H9 (cell line): Measurements from ENCODE around the gene NECAP2. TPM values are rescaled to one million over a fixed set of nuclear protein-coding genes. Genes with fewer than 3 reads are reported as not detected.

Experiments
- DNase-seq: peaks from one replicate; pipeline ENCODE4 v3.0.0-alpha.2; 2017
- H2AFZ ChIP-seq: one replicate; pipeline ENCODE4 v1.6.1; 2013; ENCODE audit warnings: mild to moderate bottlenecking, low read length, control low read depth, moderate library complexity
- H2AK5ac ChIP-seq: 2 replicates; pipeline ENCODE4 v1.6.1; 2013; ENCODE audit warnings: low read length, control low read depth, mixed read lengths; ENCODE audit not compliant: insufficient read length
- H2BK120ac ChIP-seq: one replicate; pipeline ENCODE4 v1.6.1; 2013; ENCODE audit warnings: low read depth, mild to moderate bottlenecking, low read length, control low read depth, inconsistent platforms; ENCODE audit not compliant: poor library complexity, severe bottlenecking
- H2BK12ac ChIP-seq: 2 replicates; pipeline ENCODE4 v1.6.1; 2013; ENCODE audit warnings: low read length, control low read depth, mixed read lengths, low read depth; ENCODE audit not compliant: insufficient read length
- H2BK15ac ChIP-seq: 2 replicates; pipeline ENCODE4 v1.6.1; 2013; ENCODE audit warnings: low read depth, low read length, control low read depth
- H2BK20ac ChIP-seq: one replicate; pipeline ENCODE4 v1.6.1; 2013; ENCODE audit warnings: low read depth, mild to moderate bottlenecking, low read length, control low read depth, inconsistent platforms; ENCODE audit not compliant: poor library complexity, severe bottlenecking
- H2BK5ac ChIP-seq: 2 replicates; pipeline ENCODE4 v1.6.1; 2013; ENCODE audit warnings: low read length, control low read depth, mixed read lengths; ENCODE audit not compliant: insufficient read length
- H3K14ac ChIP-seq: 2 replicates; pipeline ENCODE4 v1.6.1; 2013; ENCODE audit warnings: low read length, control low read depth; ENCODE audit not compliant: insufficient read depth
- H3K18ac ChIP-seq: 2 replicates; pipeline ENCODE4 v1.6.1; 2013; ENCODE audit warnings: low read depth, mild to moderate bottlenecking, mixed read lengths, low read length, control low read depth; ENCODE audit not compliant: insufficient read length
- H3K23ac ChIP-seq: 2 replicates; pipeline ENCODE4 v1.6.1; 2013; ENCODE audit warnings: low read length, control low read depth, mixed read lengths, low read depth; ENCODE audit not compliant: insufficient read length
- H3K23me2 ChIP-seq: 2 replicates; pipeline ENCODE4 v1.6.1; 2013; ENCODE audit warnings: low read depth, mild to moderate bottlenecking, mixed read lengths, low read length, control low read depth; ENCODE audit not compliant: insufficient read length, poor library complexity, severe bottlenecking
- H3K27ac ChIP-seq: 2 replicates; pipeline ENCODE4 v1.5.1; 2013; ENCODE audit warnings: low read length, control low read depth, mixed read lengths, low read depth; ENCODE audit not compliant: insufficient read length
- H3K27me3 ChIP-seq: 2 replicates; pipeline ENCODE4 v1.6.1; 2013; ENCODE audit warnings: low read length, control low read depth, inconsistent platforms; ENCODE audit not compliant: insufficient read depth
- H3K4ac ChIP-seq: 2 replicates; pipeline ENCODE4 v1.6.1; 2013; ENCODE audit warnings: low read depth, mild to moderate bottlenecking, control low read depth, inconsistent platforms, low read length, moderate library complexity
- H3K4me1 ChIP-seq: 2 replicates; pipeline ENCODE4 v1.6.1; 2013; ENCODE audit warnings: low read length, control low read depth, inconsistent platforms; ENCODE audit not compliant: insufficient read depth
- H3K4me2 ChIP-seq: 2 replicates; pipeline ENCODE4 v1.6.1; 2013; ENCODE audit warnings: low read length, control low read depth, mixed read lengths; ENCODE audit not compliant: insufficient read length, insufficient read depth
- H3K56ac ChIP-seq: 2 replicates; pipeline ENCODE4 v1.6.1; 2013; ENCODE audit warnings: low read depth, mild to moderate bottlenecking, mixed read lengths, low read length, control low read depth; ENCODE audit not compliant: insufficient read length
- H3K79me1 ChIP-seq: 2 replicates; pipeline ENCODE4 v1.6.1; 2013; ENCODE audit warnings: low read depth, mild to moderate bottlenecking, moderate library complexity, low read length, control low read depth, inconsistent platforms; ENCODE audit not compliant: insufficient read depth, poor library complexity, severe bottlenecking
- H3K79me2 ChIP-seq: 2 replicates; pipeline ENCODE4 v1.6.1; 2013; ENCODE audit warnings: low read length, control low read depth, inconsistent platforms; ENCODE audit not compliant: insufficient read depth
- H3K9ac ChIP-seq: 2 replicates; pipeline ENCODE4 v1.6.1; 2013; ENCODE audit warnings: low read length, control low read depth, mixed read lengths; ENCODE audit not compliant: insufficient read length; ENCODE audit errors: extremely low read depth
- H3K9me3 ChIP-seq: one replicate; pipeline ENCODE4 v1.6.1; 2013; ENCODE audit warnings: low read depth, low read length, inconsistent platforms; ENCODE audit not compliant: control insufficient read depth
- H3T11ph ChIP-seq: one replicate; pipeline ENCODE4 v1.6.1; 2013; ENCODE audit warnings: mild to moderate bottlenecking, low read length, control low read depth, inconsistent platforms
- H4K20me1 ChIP-seq: one replicate; pipeline ENCODE4 v1.6.1; 2013; ENCODE audit not compliant: control insufficient read depth, insufficient read length, insufficient read depth
- H4K5ac ChIP-seq: 2 replicates; pipeline ENCODE4 v1.6.1; 2013; ENCODE audit warnings: low read depth, mild to moderate bottlenecking, mixed read lengths, low read length, control low read depth; ENCODE audit not compliant: insufficient read length
- H4K8ac ChIP-seq: replicated peaks from 2 replicates; pipeline ENCODE4 v1.6.1; 2013; ENCODE audit warnings: low read length, control low read depth, mixed read lengths, low read depth; ENCODE audit not compliant: insufficient read length
- H4K91ac ChIP-seq: 2 replicates; pipeline ENCODE4 v1.6.1; 2013; ENCODE audit warnings: low read depth, mild to moderate bottlenecking, moderate library complexity, mixed read lengths, low read length, control low read depth; ENCODE audit not compliant: insufficient read length
- H3K27ac Mint-ChIP-seq, 3 experiments: 2 replicates in 2 of 3; 3 replicates in 1 of 3; pipeline ENCODE4 v1.8.0; 2020 to 2021; ENCODE audit warnings: mixed read lengths in 3 of 3, mild to moderate bottlenecking in 1 of 3, moderate library complexity in 1 of 3
- H3K27me3 Mint-ChIP-seq: 2 replicates; pipeline ENCODE4 v1.8.0; 2021; ENCODE audit warnings: low read depth, mild to moderate bottlenecking, moderate library complexity, mixed read lengths
- H3K36me3 Mint-ChIP-seq, 3 experiments: 2 replicates in 2 of 3; 3 replicates in 1 of 3; pipeline ENCODE4 v1.8.0; 2020 to 2021; ENCODE audit warnings: low read depth in 3 of 3, mixed read lengths in 3 of 3; ENCODE audit not compliant: insufficient read depth in 1 of 3
- H3K4me1 Mint-ChIP-seq, 2 experiments: 2 replicates each; pipeline ENCODE4 v1.8.0; 2020; ENCODE audit warnings: mixed read lengths in 2 of 2
- H3K4me3 Mint-ChIP-seq, 2 experiments: 2 replicates in 1 of 2; 3 replicates in 1 of 2; pipeline ENCODE4 v1.8.0; 2020 to 2021; ENCODE audit warnings: mild to moderate bottlenecking in 2 of 2, mixed read lengths in 2 of 2, moderate library complexity in 1 of 2
- H3K9me3 Mint-ChIP-seq, 2 experiments: 2 replicates in 1 of 2; 3 replicates in 1 of 2; pipeline ENCODE4 v1.8.0; 2020; ENCODE audit warnings: mild to moderate bottlenecking in 2 of 2, mixed read lengths in 2 of 2, moderate library complexity in 1 of 2
- WGBS: extraction: QIAGEN DNeasy Blood & Tissue Kit; methylation state at CpG from one replicate; pipeline ENCODE4 v1.1.7; 2013; ENCODE audit warnings: missing lambda C conversion rate, low lambda C conversion rate, mixed read lengths; ENCODE audit not compliant: insufficient read length; ENCODE audit errors: extremely low coverage; 5-methylcytosine and 5-hydroxymethylcytosine counted together
- total RNA-seq: library from RNA; stranded (reverse); gene quantifications from 2 replicates; pipeline ENCODE4 v1.2.1, GENCODE V29; 2021
- TF ChIP-seq, protein P1 (sequence below): fragments of 200-600 bp; sonication (generic); conservative IDR thresholded peaks from 3 replicates; pipeline ENCODE4 v1.8.0; 2021; ENCODE audit warnings: antibody characterized with exemption, mild to moderate bottlenecking

NECAP2 gene
- total RNA-seq, 1 experiment from 2014 or later = 33.2 TPM

DNA sequence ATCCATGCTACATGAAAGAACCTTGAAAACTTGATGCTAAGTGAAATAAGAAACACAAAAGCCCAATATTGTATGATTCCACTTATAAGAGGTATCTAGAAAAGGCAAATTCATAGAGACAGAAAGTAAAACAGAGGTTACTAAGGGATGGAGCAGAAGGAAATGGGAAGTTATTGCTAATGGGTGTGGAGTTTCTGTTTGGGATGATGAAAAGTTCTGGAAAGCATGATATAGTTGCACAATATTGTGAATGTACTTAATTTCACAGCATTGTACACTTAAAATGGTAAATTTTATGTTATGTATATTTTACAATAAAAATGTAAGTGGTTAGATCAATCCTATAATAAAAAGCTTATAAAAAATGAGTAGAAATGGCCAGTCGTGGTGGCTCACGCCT, 1.6 kb upstream of the NECAP2 start:
- Histone ChIP-seq H3K23me2 (peaks cover 6% of the 10 kb centered on the region), H3K18ac (no peak overlapping the region), H3K4me1 (no peaks in the 10 kb centered on the region), H3K27ac (no peak overlapping the region), H3K4ac (no peak overlapping the region), H2BK15ac (no peak overlapping the region), H2BK12ac (no peak overlapping the region), H4K8ac (no peak overlapping the region), H4K5ac (no peak overlapping the region), H3K9me3 (no peaks in the 10 kb centered on the region), H3K79me1 (no peaks in the 10 kb centered on the region), H3K9ac (no peak overlapping the region), H2AFZ (no peak overlapping the region), H3T11ph (no peak overlapping the region), H3K27me3 (no peaks in the 10 kb centered on the region), H2BK5ac (no peak overlapping the region), H3K23ac (no peak overlapping the region), H2AK5ac (no peak overlapping the region), H2BK120ac (no peak overlapping the region), H2BK20ac (no peak overlapping the region), H3K79me2 (peaks cover 2% of the 10 kb centered on the region), H3K14ac (no peak overlapping the region), H4K91ac (no peak overlapping the region), H3K56ac (no peak overlapping the region), H4K20me1 (no peaks in the 10 kb centered on the region), H3K4me2 (no peak overlapping the region)
- H3K4me3 Mint-ChIP-seq = no peak overlapping the region
- H3K4me1 Mint-ChIP-seq = peaks cover 5 to 10% of the 10 kb centered on the region in 2 experiments
- H3K27me3 Mint-ChIP-seq = peaks cover 15% of the 10 kb centered on the region
- H3K36me3 Mint-ChIP-seq = peaks cover 2 to 10% (median 7%) of the 10 kb centered on the region in 3 experiments; a peak in 5 of 7 replicates
- no CpG with 5 or more reads among the region's 2 CpGs for WGBS
- TF ChIP-seq, protein P1, sequence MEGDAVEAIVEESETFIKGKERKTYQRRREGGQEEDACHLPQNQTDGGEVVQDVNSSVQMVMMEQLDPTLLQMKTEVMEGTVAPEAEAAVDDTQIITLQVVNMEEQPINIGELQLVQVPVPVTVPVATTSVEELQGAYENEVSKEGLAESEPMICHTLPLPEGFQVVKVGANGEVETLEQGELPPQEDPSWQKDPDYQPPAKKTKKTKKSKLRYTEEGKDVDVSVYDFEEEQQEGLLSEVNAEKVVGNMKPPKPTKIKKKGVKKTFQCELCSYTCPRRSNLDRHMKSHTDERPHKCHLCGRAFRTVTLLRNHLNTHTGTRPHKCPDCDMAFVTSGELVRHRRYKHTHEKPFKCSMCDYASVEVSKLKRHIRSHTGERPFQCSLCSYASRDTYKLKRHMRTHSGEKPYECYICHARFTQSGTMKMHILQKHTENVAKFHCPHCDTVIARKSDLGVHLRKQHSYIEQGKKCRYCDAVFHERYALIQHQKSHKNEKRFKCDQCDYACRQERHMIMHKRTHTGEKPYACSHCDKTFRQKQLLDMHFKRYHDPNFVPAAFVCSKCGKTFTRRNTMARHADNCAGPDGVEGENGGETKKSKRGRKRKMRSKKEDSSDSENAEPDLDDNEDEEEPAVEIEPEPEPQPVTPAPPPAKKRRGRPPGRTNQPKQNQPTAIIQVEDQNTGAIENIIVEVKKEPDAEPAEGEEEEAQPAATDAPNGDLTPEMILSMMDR = no peak
- H3K9me3 Mint-ChIP-seq = no peaks in the 10 kb centered on the region; a peak in 1 of 5 replicates
- H3K27ac Mint-ChIP-seq = no peak overlapping the region
- DNase-seq = no peak
